Gastroesophageal sphincter (tissue), 4 donors: ENCODE measurements around the gene SERGEF. TPM values are rescaled to one million over a fixed set of nuclear protein-coding genes. Genes with fewer than 3 reads are reported as not detected.

Source experiments
- ATAC-seq: fragments of 150-250 bp; one replicate; pipeline ENCODE4 v1.9.1; 2016; ENCODE audit warnings: mild to moderate bottlenecking, moderate library complexity
- H3K27ac ChIP-seq, 4 donors: fragments of 200-600 bp; sonication (generic) in 3 of 4; 1 replicate in 3 of 4; 2 replicates in 1 of 4; pipeline ENCODE4 v1.5.1; 2016 to 2019
- H3K27me3 ChIP-seq: fragments of 200-600 bp; sonication (generic); one replicate; pipeline ENCODE4 v1.5.1; 2019
- H3K36me3 ChIP-seq, 2 donors: fragments of 200-600 bp; sonication (generic); one replicate each; pipeline ENCODE4 v1.5.1; 2019; ENCODE audit warnings: control low read depth in 1 of 2
- H3K4me1 ChIP-seq, 3 donors: fragments of 200-600 bp; sonication (generic); 1 replicate in 2 of 3; 2 replicates in 1 of 3; pipeline ENCODE4 v1.5.1; 2016 to 2019; ENCODE audit warnings: control low read depth in 2 of 3
- H3K4me3 ChIP-seq, 2 donors: fragments of 200-600 bp; sonication (generic); one replicate each; pipeline ENCODE4 v1.5.1; 2019; ENCODE audit warnings: mild to moderate bottlenecking in 1 of 2, moderate library complexity in 1 of 2
- H3K9me3 ChIP-seq, 3 donors: fragments of 200-600 bp; sonication (generic); one replicate each; pipeline ENCODE4 v1.5.1; 2017 to 2019; ENCODE audit warnings: control low read depth in 2 of 3
- EP300 ChIP-seq: sonication (generic); formaldehyde crosslinking; IDR thresholded peaks from one replicate; pipeline ENCODE4 v1.6.1; 2017; ENCODE audit warnings: antibody characterized with exemption, mild to moderate bottlenecking
- POLR2A ChIP-seq, 2 donors: fragments of 450-650 bp; IDR thresholded peaks; one replicate each; pipeline ENCODE4 v1.6.1; 2017; ENCODE audit warnings: antibody characterized with exemption in 2 of 2, mild to moderate bottlenecking in 2 of 2, moderate library complexity in 1 of 2
- POLR2AphosphoS5 ChIP-seq: sonication (generic); formaldehyde crosslinking; IDR thresholded peaks from one replicate; pipeline ENCODE4 v1.6.1; 2017; ENCODE audit warnings: antibody characterized with exemption
- WGBS, 2 donors: methylation state at CpG; one replicate each; pipeline ENCODE4 v1.1.5; 2018; ENCODE audit warnings: low coverage in 1 of 2; 5-methylcytosine and 5-hydroxymethylcytosine counted together
- total RNA-seq, 4 donors: library from RNA; depleted of rRNA; stranded (reverse); fragments of >200 nt; gene quantifications; one replicate each; pipeline ENCODE4 v1.1.0, GENCODE V29; 2016
- TF ChIP-seq, protein P1 (sequence below), 4 experiments: fragments of 200-600 bp in 2 of 4; fragments of 450-650 bp in 2 of 4; sonication (generic) in 1 of 4; IDR thresholded peaks; one replicate each; pipeline ENCODE4 v1.5.1; 2017 to 2019; ENCODE audit warnings: antibody characterized with exemption in 4 of 4, mild to moderate bottlenecking in 2 of 4, moderate library complexity in 2 of 4

SERGEF gene
- total RNA-seq, 4 donors from 2014 or later, result 35.5 to 42.5 (median 36.3) TPM

DNA sequence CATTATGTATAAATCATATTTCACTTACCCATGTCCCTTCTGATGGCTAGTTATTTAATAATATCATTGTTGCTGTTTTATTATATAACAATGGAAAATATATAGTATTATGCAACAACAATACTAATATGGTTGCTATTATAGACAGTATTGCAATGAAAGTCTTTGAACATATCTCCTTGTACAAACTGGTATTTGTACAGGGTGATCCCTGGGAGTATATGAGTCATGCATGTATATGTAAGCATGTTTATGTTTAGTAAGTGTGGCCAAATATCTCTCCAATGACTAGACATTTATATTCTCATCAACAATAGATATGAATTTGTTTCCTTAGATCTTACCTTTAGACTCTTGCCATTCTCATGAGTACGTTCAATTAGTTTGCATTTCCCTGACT, 222.4 kb downstream of the SERGEF start:
- Histone ChIP-seq H3K4me3 (no peak overlapping the region), H3K27me3 (no peaks in the 10 kb centered on the region), H3K27ac (no peak overlapping the region), H3K4me1 (no peaks in the 10 kb centered on the region), H3K9me3 (no peaks in the 10 kb centered on the region), H3K36me3 (peaks cover 0 to 15% of the 10 kb centered on the region in 2 donors)
- no peak for ATAC-seq
- 95 to 100% methylated on average over 1 of the region's 1 CpG for WGBS, 2 donors
- TF ChIP-seq POLR2AphosphoS5 (no peak), POLR2A (IDR thresholded peaks at IDR 0.05) (no peak)
- TF ChIP-seq, protein P1, sequence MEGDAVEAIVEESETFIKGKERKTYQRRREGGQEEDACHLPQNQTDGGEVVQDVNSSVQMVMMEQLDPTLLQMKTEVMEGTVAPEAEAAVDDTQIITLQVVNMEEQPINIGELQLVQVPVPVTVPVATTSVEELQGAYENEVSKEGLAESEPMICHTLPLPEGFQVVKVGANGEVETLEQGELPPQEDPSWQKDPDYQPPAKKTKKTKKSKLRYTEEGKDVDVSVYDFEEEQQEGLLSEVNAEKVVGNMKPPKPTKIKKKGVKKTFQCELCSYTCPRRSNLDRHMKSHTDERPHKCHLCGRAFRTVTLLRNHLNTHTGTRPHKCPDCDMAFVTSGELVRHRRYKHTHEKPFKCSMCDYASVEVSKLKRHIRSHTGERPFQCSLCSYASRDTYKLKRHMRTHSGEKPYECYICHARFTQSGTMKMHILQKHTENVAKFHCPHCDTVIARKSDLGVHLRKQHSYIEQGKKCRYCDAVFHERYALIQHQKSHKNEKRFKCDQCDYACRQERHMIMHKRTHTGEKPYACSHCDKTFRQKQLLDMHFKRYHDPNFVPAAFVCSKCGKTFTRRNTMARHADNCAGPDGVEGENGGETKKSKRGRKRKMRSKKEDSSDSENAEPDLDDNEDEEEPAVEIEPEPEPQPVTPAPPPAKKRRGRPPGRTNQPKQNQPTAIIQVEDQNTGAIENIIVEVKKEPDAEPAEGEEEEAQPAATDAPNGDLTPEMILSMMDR (IDR thresholded peaks at IDR 0.05), result no peak

DNA sequence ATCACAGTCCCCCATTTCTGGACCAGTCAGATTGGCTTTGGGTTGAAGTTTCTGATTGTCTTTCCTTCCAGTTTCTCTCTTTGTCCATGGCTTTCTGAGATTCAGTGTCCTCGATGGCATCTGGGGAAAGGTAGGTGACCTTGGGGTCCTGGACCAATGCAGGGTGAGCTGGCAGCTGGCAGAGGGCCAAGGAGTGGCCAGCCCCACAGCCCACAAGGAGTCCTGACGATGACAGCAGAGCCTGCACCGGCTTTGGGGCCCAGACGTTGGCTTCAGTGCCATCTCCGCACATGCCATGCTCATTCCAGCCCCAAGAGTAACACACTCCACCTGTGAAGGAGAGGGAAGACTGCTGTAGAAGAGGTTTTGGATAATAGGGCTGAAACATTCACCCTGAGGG, 224.8 kb downstream of the SERGEF start:
- H3K9me3 ChIP-seq, result no peaks in the 10 kb centered on the region
- H3K27me3 ChIP-seq, result no peaks in the 10 kb centered on the region
- H3K4me3 ChIP-seq, result no peak overlapping the region
- no peak for TF ChIP-seq EP300
- TF ChIP-seq, protein P1 (IDR thresholded peaks at IDR 0.05), result no peak
- TF ChIP-seq POLR2AphosphoS5, result no peak
- no peak for TF ChIP-seq POLR2A (IDR thresholded peaks at IDR 0.05)
- peaks cover 0 to 15% of the 10 kb centered on the region in 2 donors for H3K36me3 ChIP-seq
- no peak overlapping the region for H3K27ac ChIP-seq
- H3K4me1 ChIP-seq, result no peaks in the 10 kb centered on the region
- ATAC-seq, result no peak
- WGBS, 2 donors, result no CpG with 5 or more reads among the region's 5 CpGs

DNA sequence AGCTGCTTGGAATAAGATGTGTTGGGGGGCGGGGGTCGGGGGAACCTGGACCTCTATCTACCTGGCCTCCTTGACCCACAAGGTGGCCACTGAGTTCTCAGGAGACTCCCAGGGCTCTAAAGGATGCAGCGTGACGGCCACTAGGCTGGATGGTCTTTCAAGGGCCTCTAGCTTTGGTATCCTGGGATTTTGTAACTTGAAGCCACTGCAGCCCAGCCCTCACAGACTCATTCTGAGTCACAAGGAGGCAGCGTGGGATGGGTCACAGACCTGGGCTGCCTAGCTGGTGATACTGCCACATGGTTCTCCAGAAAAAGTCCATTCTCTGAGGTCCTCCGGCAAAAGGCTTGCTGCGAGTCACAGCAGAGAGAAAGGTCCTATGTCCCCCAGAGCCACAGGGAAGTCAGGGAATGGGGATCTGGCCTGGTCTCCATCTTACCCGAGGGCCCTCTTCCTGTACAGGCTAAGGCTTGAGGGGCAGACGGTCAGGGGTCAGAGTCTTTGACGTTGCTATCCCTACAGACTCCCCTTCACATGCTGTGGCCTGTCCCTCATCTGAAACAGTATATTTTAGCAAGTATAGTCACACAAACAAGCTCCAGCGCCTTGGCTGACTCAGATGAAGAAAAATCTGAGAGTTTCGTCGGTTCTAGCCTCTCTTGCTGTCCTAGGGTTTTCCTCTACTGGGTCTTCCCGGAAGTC, 225.9 kb downstream of the SERGEF start:
- Histone ChIP-seq H3K36me3 (peaks cover 0 to 15% of the 10 kb centered on the region in 2 donors), H3K4me3 (no peak overlapping the region), H3K9me3 (no peaks in the 10 kb centered on the region), H3K4me1 (no peaks in the 10 kb centered on the region), H3K27ac (no peak overlapping the region), H3K27me3 (no peaks in the 10 kb centered on the region)
- no peak for ATAC-seq
- 60 to 100% methylated on average over 1 to 8 of the region's 14 CpGs for WGBS, 2 donors
- TF ChIP-seq EP300 (no peak), POLR2AphosphoS5 (no peak), POLR2A (IDR thresholded peaks at IDR 0.05) (no peak)
- TF ChIP-seq, protein P1 (IDR thresholded peaks at IDR 0.05), result no peak

- 100% methylated on average over 1 of the region's 4 CpGs for WGBS, 2 donors
- H3K27me3 ChIP-seq, result no peaks in the 10 kb centered on the region
- H3K27ac ChIP-seq, result no peak overlapping the region
- H3K4me1 ChIP-seq, result no peaks in the 10 kb centered on the region
- no peaks in the 10 kb centered on the region for H3K9me3 ChIP-seq
- no peak overlapping the region for H3K4me3 ChIP-seq
- H3K36me3 ChIP-seq, result peaks cover 0 to 15% of the 10 kb centered on the region in 2 donors
- no peak for TF ChIP-seq EP300
- TF ChIP-seq POLR2A (IDR thresholded peaks at IDR 0.05), result no peak
- no peak for TF ChIP-seq POLR2AphosphoS5
- TF ChIP-seq, protein P1 (IDR thresholded peaks at IDR 0.05), result no peak
- ATAC-seq, result no peak
Observed at GRCh38 chr11:17783878-17784277, 229.0 kb downstream of the SERGEF start.
